ENCODE data around the gene PDE6B. TPM values are rescaled to one million over a fixed set of nuclear protein-coding genes. Genes with fewer than 3 reads are reported as not detected.

PDE6B gene
- total RNA-seq, 1 experiment from 2014 or later: 10.8 TPM

- no peak overlapping the region for H4K91ac ChIP-seq (ENCODE audit: insufficient read length, low read depth, low read length)
- no peak overlapping the region for H3K18ac ChIP-seq (ENCODE audit: insufficient read length, low read depth, low read length)
- peaks cover 7% of the 10 kb centered on the region; the same call in 1 of the 2 replicates for H3K4me1 ChIP-seq (ENCODE audit: insufficient read depth, low read length)
- peaks cover 6% of the 10 kb centered on the region for H3K27me3 Mint-ChIP-seq (ENCODE audit: low read depth)
- no peaks in the 10 kb centered on the region for H3K79me2 ChIP-seq (ENCODE audit: insufficient read depth, low read length)
- H2AK5ac ChIP-seq (ENCODE audit: insufficient read length, low read length): no peak overlapping the region
- no peak overlapping the region for H2BK5ac ChIP-seq (ENCODE audit: insufficient read length, low read length)
- H3K4me2 ChIP-seq (ENCODE audit: insufficient read depth, insufficient read length, low read length): no peak overlapping the region
- H3K36me3 Mint-ChIP-seq (ENCODE audit: insufficient read depth in 1 of 3, low read depth in 3 of 3): peaks cover 0 to 3% (median 0%) of the 10 kb centered on the region in 3 experiments; a peak in 1 of 7 replicates
- H3T11ph ChIP-seq (ENCODE audit: low read length): no peak overlapping the region
- H3K4me3 Mint-ChIP-seq: no peak overlapping the region; a peak in 1 of 5 replicates
- no peak overlapping the region for H2BK15ac ChIP-seq (ENCODE audit: low read depth, low read length)
- H3K23ac ChIP-seq (ENCODE audit: insufficient read length, low read depth, low read length): no peak overlapping the region
- no peak overlapping the region for H3K14ac ChIP-seq (ENCODE audit: insufficient read depth, low read length)
- no peak overlapping the region for H3K56ac ChIP-seq (ENCODE audit: insufficient read length, low read depth, low read length)
- H2BK12ac ChIP-seq (ENCODE audit: insufficient read length, low read depth, low read length): no peak overlapping the region
- no peaks in the 10 kb centered on the region for H3K79me1 ChIP-seq (ENCODE audit: insufficient read depth, low read depth, low read length, poor library complexity, severe bottlenecking)
- no CpG with 5 or more reads among the region's 38 CpGs for WGBS (ENCODE audit: extremely low coverage, insufficient read length, low lambda C conversion rate)
- peaks cover 6 to 34% of the 10 kb centered on the region in 2 experiments for H3K4me1 Mint-ChIP-seq
- H2BK120ac ChIP-seq (ENCODE audit: low read depth, low read length, poor library complexity, severe bottlenecking): no peak overlapping the region
- H3K27me3 ChIP-seq (ENCODE audit: insufficient read depth, low read length): no peaks in the 10 kb centered on the region
- no peaks in the 10 kb centered on the region for H4K20me1 ChIP-seq (ENCODE audit: control insufficient read depth, insufficient read depth, insufficient read length)
- no peak overlapping the region for H2BK20ac ChIP-seq (ENCODE audit: low read depth, low read length, poor library complexity, severe bottlenecking)
- no peak overlapping the region for H3K27ac ChIP-seq (ENCODE audit: insufficient read length, low read depth, low read length)
- H3K4ac ChIP-seq (ENCODE audit: low read depth, low read length): no peak overlapping the region
- H3K27ac Mint-ChIP-seq: peak overlapping the region in 1 of 3 experiments; percentile 16; a peak in 1 of 7 replicates
- peak; percentile 76 for DNase-seq
- no peak overlapping the region for H3K9ac ChIP-seq (ENCODE audit: extremely low read depth, insufficient read length, low read length)
- H4K5ac ChIP-seq (ENCODE audit: insufficient read length, low read depth, low read length): no peak overlapping the region
- no peaks in the 10 kb centered on the region for H3K23me2 ChIP-seq (ENCODE audit: insufficient read length, low read depth, low read length, poor library complexity, severe bottlenecking)
- no peak overlapping the region for H2AFZ ChIP-seq (ENCODE audit: low read length)
- H3K9me3 Mint-ChIP-seq: no peaks in the 10 kb centered on the region; a peak in 1 of 5 replicates
- H4K8ac ChIP-seq (replicated peaks; ENCODE audit: insufficient read length, low read depth, low read length): no peak overlapping the region
- no peak for TF ChIP-seq CTCF (conservative IDR thresholded peaks at IDR 0.05)
- H3K9me3 ChIP-seq (ENCODE audit: control insufficient read depth, low read depth, low read length): no peaks in the 10 kb centered on the region
Observed at GRCh38 chr4:687048-687970, 61.9 kb downstream of the PDE6B start.

Data from H9 (cell line).